Endothelial cell of umbilical vein (primary cell): ENCODE results near the gene RNPEPL1. TPM values are rescaled to one million over a fixed set of nuclear protein-coding genes. Genes with fewer than 3 reads are reported as not detected.

Experiments
- BruUV-seq: library from RNA; stranded (reverse); fragments of 400-500 nt; replicated peaks from 2 replicates; lab custom pipeline; 2021; lab: Mats Ljungman, UMichigan
- CTCF ChIA-PET: fragments of 300-600, 350-600 bp; sonication (Branson Sonifier 250); formaldehyde crosslinking; loops from one replicate; lab custom pipeline; 2021; ENCODE audit warnings: antibody characterized with exemption, inconsistent platforms; lab: Charles Lee
- POLR2A ChIA-PET: fragments of 300-600, 350-600 bp; sonication (Branson Sonifier 250); formaldehyde crosslinking; loops from one replicate; lab custom pipeline; 2021; ENCODE audit warnings: antibody characterized with exemption, inconsistent platforms; lab: Charles Lee
- DNase-seq: peaks from one replicate; pipeline ENCODE4 v3.0.0-alpha.2; 2011; ENCODE audit warnings: low read depth, low spot score
- FAIRE-seq: peaks from 2 replicates; lab custom pipeline; 2011; peaks lifted over from hg19 to GRCh38; lab: Jason Lieb, UNC
- H2AFZ ChIP-seq: 2 replicates; pipeline ENCODE4 v1.6.0; 2012; ENCODE audit warnings: low read depth, low read length, control low read depth, inconsistent platforms
- H3K27ac ChIP-seq: 2 replicates; pipeline ENCODE4 v1.5.1; 2011; ENCODE audit warnings: low read depth, mild to moderate bottlenecking, control low read depth, low read length, moderate library complexity; ENCODE audit not compliant: insufficient read depth
- H3K27me3 ChIP-seq, 2 experiments: 2 replicates each; pipeline versions ENCODE4 v1.6.0 to v1.6.1; 2011; ENCODE audit warnings: low read length in 2 of 2, mixed read lengths in 1 of 2; ENCODE audit not compliant: control insufficient read depth in 2 of 2, insufficient read depth in 2 of 2
- H3K36me3 ChIP-seq, 2 experiments: 2 replicates in 1 of 2; 3 replicates in 1 of 2; pipeline ENCODE4 v1.5.1; 2011; ENCODE audit warnings: low read length in 2 of 2, mild to moderate bottlenecking in 1 of 2, moderate library complexity in 1 of 2; ENCODE audit not compliant: control insufficient read depth in 2 of 2, insufficient read depth in 2 of 2; ENCODE audit errors: extremely low read depth in 1 of 2
- H3K4me1 ChIP-seq: 3 replicates; pipeline ENCODE4 v1.5.1; 2011; ENCODE audit warnings: mild to moderate bottlenecking, low read length; ENCODE audit not compliant: control insufficient read depth, insufficient read depth; ENCODE audit errors: extremely low read depth
- H3K4me2 ChIP-seq: 2 replicates; pipeline ENCODE4 v1.6.1; 2011; ENCODE audit warnings: low read length, control low read depth, mixed read lengths; ENCODE audit not compliant: insufficient read depth
- H3K4me3 ChIP-seq, 3 experiments: fragments of 200-600 bp in 1 of 3; sonication (generic), shearing (Covaris generic) in 1 of 3; replicated peaks in 1 of 3; 2 replicates each; pipeline ENCODE4 v1.5.1; 2011 to 2016; ENCODE audit warnings: control low read depth in 3 of 3, low read length in 3 of 3, mild to moderate bottlenecking in 2 of 3, inconsistent platforms in 1 of 3, low read depth in 1 of 3, moderate library complexity in 1 of 3; ENCODE audit not compliant: insufficient read depth in 1 of 3
- H3K79me2 ChIP-seq: 2 replicates; pipeline ENCODE4 v1.6.0; 2012; ENCODE audit warnings: low read length, inconsistent platforms; ENCODE audit not compliant: control insufficient read depth, insufficient read depth
- H3K9ac ChIP-seq: replicated peaks from 2 replicates; pipeline ENCODE3; 2011; ENCODE audit warnings: low read length, control low read depth; ENCODE audit not compliant: insufficient read depth; ENCODE audit errors: extremely low read depth
- H3K9me1 ChIP-seq: replicated peaks from 3 replicates; pipeline ENCODE4 v1.6.0; 2011; ENCODE audit warnings: mild to moderate bottlenecking, low read length; ENCODE audit not compliant: control insufficient read depth, insufficient read depth; ENCODE audit errors: extremely low read depth
- H3K9me3 ChIP-seq: replicated peaks from 2 replicates; pipeline ENCODE4 v1.5.1; 2012; ENCODE audit warnings: low read length, inconsistent platforms; ENCODE audit not compliant: control insufficient read depth, insufficient read depth
- H4K20me1 ChIP-seq: replicated peaks from 2 replicates; pipeline ENCODE3; 2011; ENCODE audit warnings: mild to moderate bottlenecking, low read length; ENCODE audit not compliant: control insufficient read depth, insufficient read depth; ENCODE audit errors: extremely low read depth
- CTCF ChIP-seq, 2 donors: IDR thresholded peaks; 1 replicate in 1 of 2; 2 replicates in 1 of 2; pipeline ENCODE4 v1.5.1; 2011; ENCODE audit warnings: low read length in 2 of 2, mild to moderate bottlenecking in 2 of 2, moderate library complexity in 2 of 2, control low read depth in 1 of 2, inconsistent platforms in 1 of 2, low read depth in 1 of 2; ENCODE audit not compliant: insufficient read depth in 1 of 2; ENCODE audit errors: extremely low read depth in 1 of 2
- EZH2 ChIP-seq: IDR thresholded peaks from 2 replicates; pipeline ENCODE4 v1.6.1; 2012; ENCODE audit warnings: borderline replicate concordance, low read depth, mild to moderate bottlenecking, moderate library complexity, low read length, inconsistent platforms; ENCODE audit not compliant: severe bottlenecking
- FOS ChIP-seq: IDR thresholded peaks from 2 replicates; pipeline ENCODE4 v1.6.1; 2011; ENCODE audit warnings: mild to moderate bottlenecking, low read length, moderate library complexity, borderline replicate concordance; ENCODE audit not compliant: insufficient read depth
- GATA2 ChIP-seq: IDR thresholded peaks from 2 replicates; pipeline ENCODE4 v1.7.0; 2011; ENCODE audit warnings: low read depth, mild to moderate bottlenecking, moderate library complexity, mixed read lengths, low read length; ENCODE audit not compliant: insufficient read length, insufficient read depth
- JUN ChIP-seq: IDR thresholded peaks from 2 replicates; pipeline ENCODE4 v1.6.1; 2011; ENCODE audit warnings: borderline replicate concordance, low read depth; ENCODE audit not compliant: insufficient read length, insufficient read depth
- MYC ChIP-seq: IDR thresholded peaks from one replicate; pipeline ENCODE4 v1.6.1; 2011; ENCODE audit warnings: mild to moderate bottlenecking, low read depth, low read length
- POLR2A ChIP-seq: IDR thresholded peaks from 2 replicates; pipeline ENCODE4 v1.6.1; 2012; ENCODE audit warnings: low read depth, mild to moderate bottlenecking, control low read depth, low read length
- POLR2AphosphoS5 ChIP-seq: IDR thresholded peaks from 2 replicates; pipeline ENCODE4 v1.6.1; 2012; ENCODE audit warnings: low read depth, mild to moderate bottlenecking, control low read depth, low read length, moderate library complexity; ENCODE audit not compliant: insufficient read depth
- dilution Hi-C: fragments of 300-500 bp; cut with MboI; formaldehyde crosslinking; loops from one replicate; pipeline ENCODE4 v1.15.0; 2019; ENCODE audit warnings: low sequenced_read_pairs; ENCODE audit not compliant: extremely low pct_ligation_motif_present
- intact Hi-C: fragments of 100-400 bp; cut with micrococcal nuclease; formaldehyde crosslinking; loops from one replicate; pipeline ENCODE4 v1.10.0; 2022
- polyA plus RNA-seq, 4 experiments: library from polyadenylated mRNA; depleted of rRNA in 3 of 4; stranded (reverse) in 3 of 4; unstranded in 1 of 4; fragments of >200 nt; gene quantifications; 2 replicates each; pipeline versions ENCODE4 v1.2.1 to v1.2.3, GENCODE V29; 2011 to 2012; ENCODE audit warnings: missing spikeins in 1 of 4
- total RNA-seq: library from RNA; stranded (reverse); gene quantifications from 2 replicates; pipeline ENCODE4 v1.2.3, GENCODE V29; 2021
- TF ChIP-seq, protein P1 (sequence below): IDR thresholded peaks from 2 replicates; pipeline ENCODE4 v1.6.1; 2011; ENCODE audit not compliant: insufficient read depth, insufficient read length

The RNPEPL1 gene
- total and polyA plus RNA-seq, 2 donors (not counting 3 experiments of a cell fraction or from before 2014, with no cell fraction given), result 35.8 to 67.1 TPM

DNA sequence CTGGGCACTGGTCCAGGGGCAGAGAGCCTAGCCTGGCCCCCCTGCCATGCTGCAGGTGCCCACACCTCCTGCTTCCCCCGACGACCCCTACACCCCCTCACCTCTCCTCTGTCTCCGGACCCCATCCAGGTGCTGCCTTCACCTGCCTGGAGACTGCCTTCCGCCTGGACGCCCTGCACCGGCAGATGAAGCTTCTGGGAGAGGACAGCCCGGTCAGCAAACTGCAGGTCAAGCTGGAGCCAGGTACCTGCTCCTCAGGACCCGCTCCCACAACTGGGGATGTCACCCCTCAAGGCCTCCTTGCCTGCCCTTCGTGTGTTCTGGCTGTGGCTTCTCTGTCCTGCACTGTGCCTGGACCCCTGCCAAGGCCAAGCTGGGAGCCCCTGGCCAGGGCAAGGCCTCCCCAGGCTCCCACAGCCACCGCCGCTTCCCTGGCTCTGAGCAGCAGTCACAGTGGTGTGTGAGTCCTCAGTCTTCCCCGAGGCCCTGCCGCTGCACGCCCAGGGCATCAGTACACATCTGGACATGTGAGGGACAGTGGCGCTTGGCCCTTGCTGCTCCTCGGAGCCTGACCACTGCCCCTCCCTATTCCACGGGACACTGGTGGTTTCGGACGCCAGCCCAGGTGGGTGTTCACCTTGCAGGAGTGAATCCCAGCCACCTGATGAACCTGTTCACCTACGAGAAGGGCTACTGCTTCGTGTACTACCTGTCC lies 6.3 kb downstream of the RNPEPL1 start:
- Histone ChIP-seq H2AFZ (no peak overlapping the region), H3K4me1 (peaks cover 3% of the 10 kb centered on the region), H3K9ac (no peak overlapping the region), H3K4me2 (no peak overlapping the region), H3K4me3 (no peak overlapping the region), H3K27ac (no peak overlapping the region), H3K9me3 (no peaks in the 10 kb centered on the region), H3K9me1 (no peaks in the 10 kb centered on the region), H3K36me3 (peaks cover 0 to 30% of the 10 kb centered on the region in 2 experiments), H3K79me2 (peaks cover 13% of the 10 kb centered on the region), H4K20me1 (no peaks in the 10 kb centered on the region), H3K27me3 (no peaks in the 10 kb centered on the region)
- FAIRE-seq (no peak), DNase-seq (no peak)
- no TSS peak for BruUV-seq
- ChIA-PET CTCF (interaction anchor here (1.1 kb wide), 1 partner anchor 12 kb away, joined by 3 read pairs; the partner anchor contains the start of gene CAPN10), POLR2A (no interaction called here)
- intact Hi-C loops (no loop called here), dilution Hi-C loops (no loop called here)
- TF ChIP-seq CTCF (IDR thresholded peaks at IDR 0.05; ENCODE audit: extremely low read depth in 1 of 2, insufficient read depth in 1 of 2, low read depth in 1 of 2, low read length in 2 of 2) (no peak), POLR2AphosphoS5 (no peak), JUN (no peak), FOS (no peak), MYC (no peak), EZH2 (no peak), GATA2 (no peak), POLR2A (no peak)
- TF ChIP-seq, protein P1, sequence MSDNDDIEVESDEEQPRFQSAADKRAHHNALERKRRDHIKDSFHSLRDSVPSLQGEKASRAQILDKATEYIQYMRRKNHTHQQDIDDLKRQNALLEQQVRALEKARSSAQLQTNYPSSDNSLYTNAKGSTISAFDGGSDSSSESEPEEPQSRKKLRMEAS, result no peak
